Right ventricle myocardium superior (tissue), 1 donor: ENCODE data around the gene MXD3. TPM values are rescaled to one million over a fixed set of nuclear protein-coding genes. Genes with fewer than 3 reads are reported as not detected.
"Not testable (repeated sequence)": the region's sequence is repeated elsewhere in the genome, so short reads cannot be mapped to it uniquely, and the experiment has no call there.

Source experiments
- ATAC-seq: fragments of 200-7000 bp; cut with Tn5 transposase; one replicate; pipeline ENCODE4 v1.9.1; 2020; ENCODE audit warnings: mild to moderate bottlenecking; ENCODE audit not compliant: poor library complexity
- DNase-seq: peaks from one replicate; pipeline ENCODE4 v3.0.0-alpha.2; 2020
- intact Hi-C: fragments of 100-400 bp; cut with DNase I; formaldehyde crosslinking; loops from one replicate; pipeline ENCODE4 v1.11.2; 2022
- total RNA-seq: library from RNA; stranded (reverse); fragmentation: NEBNext Ultra II Directional; extraction: Animal tissue kit (Norgen Biotek cat#: 25700); gene quantifications from one replicate; pipeline ENCODE4 v1.2.1, GENCODE V29; 2021
- donor health status: DM: no; HTN: yes; CAD: no; lungs with severe emphysema.

MXD3 gene
- total RNA-seq, 1 donor from 2014 or later: 2.5 TPM

DNA sequence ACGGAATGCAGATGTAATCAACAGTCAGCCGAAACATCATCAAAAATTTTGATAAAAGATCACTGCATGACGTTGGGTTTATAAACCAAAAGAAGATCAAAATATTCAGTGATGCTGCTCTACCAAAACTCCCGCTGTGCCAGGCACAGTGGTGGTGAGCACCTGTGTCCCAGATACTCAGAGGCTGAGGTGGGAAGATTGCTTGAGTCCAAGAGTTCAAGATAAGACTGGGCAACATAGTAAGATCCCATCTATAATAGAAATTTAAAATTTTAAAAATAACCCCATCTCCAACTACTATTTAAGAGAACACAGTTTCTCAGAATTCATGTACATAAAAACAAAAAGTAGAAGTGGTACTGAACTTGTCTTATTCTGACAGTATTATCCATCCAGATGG lies 36.0 kb upstream of the MXD3 start:
- ATAC-seq: no peak
- intact Hi-C loops: no loop called here
- no peak for DNase-seq

DNA sequence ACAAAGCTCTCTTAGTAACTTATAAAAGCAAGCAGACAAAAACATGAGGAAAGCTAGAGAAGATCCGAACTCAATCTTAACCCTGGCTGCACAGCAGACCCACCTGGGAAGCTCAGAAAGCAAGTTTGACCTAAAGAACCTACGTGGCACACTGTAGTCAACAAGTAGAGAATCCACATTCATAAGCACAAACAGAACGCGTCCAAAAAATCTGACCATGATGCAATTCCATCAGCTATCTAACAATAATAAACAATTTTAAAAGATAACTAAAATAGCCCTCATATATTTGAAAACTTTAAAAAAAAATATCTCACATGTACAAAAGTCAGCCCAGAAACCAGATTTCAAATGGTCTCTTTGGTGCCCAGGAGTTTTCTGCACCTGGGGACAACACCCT lies 35.1 kb upstream of the MXD3 start:
- ATAC-seq (no peak), DNase-seq (no peak)
- intact Hi-C loops: no loop called here

DNA sequence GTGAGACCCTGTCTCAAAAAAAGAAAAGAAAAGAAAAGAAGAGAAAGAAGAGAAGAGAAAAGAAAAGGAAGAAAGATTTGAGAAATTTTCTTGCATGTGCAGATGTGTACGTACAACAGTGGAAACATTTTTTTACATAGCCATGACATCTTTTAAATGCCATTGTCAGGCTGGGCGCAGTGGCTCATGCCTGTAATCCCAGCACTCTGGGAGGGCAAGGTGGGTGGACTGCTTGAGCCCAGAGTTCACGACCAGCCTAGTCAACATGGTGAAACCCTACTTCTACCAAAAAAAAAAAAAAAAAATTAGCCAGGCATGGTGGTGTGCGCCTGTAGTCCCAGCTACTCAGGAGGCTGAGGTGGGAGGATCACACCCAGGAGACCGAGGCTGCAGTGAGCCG lies 33.2 kb upstream of the MXD3 start:
- DNase-seq (no peak), ATAC-seq (no peak)
- intact Hi-C loops: no loop called here

DNA sequence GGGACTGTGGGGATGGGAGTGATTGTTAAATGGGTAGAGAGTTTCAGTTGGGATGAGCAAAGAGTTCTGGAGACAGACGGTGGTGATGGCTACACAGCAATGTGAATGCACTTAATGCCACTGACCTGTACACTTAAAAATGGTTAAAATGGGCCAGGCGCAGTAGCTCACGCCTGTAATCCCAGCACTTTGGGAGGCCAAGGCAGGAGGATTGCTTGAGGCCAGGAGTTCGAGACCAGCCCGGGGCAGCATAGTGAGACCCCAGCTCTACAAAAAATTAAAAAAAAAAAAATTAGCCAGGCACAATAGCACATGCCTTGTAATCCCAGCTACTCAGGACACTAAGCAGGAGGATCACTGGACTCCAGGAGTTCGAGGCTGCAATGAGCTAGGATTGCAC lies 32.1 kb upstream of the MXD3 start:
- intact Hi-C loops: no loop called here
- no peak for ATAC-seq
- no peak for DNase-seq

DNA sequence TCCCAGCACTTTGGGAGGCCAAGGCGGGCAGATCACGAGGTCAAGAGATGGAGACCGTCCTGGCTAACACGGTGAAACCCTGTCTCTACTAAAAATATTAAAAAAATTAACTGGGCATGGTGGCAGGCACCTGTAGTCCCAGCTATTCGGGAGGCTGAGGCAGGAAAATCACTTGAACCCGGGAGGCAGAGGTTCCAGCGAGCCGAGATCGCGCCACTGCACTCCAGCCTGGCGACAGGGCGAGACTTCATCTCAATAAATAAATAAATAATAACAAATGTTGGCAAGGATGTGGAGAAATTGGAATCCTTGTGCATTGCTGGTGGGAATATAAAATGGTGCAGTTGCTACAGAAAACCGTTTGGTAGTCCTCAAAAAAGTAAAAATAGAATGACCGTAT lies 31.3 kb upstream of the MXD3 start:
- intact Hi-C loops: not testable (repeated sequence)

DNA sequence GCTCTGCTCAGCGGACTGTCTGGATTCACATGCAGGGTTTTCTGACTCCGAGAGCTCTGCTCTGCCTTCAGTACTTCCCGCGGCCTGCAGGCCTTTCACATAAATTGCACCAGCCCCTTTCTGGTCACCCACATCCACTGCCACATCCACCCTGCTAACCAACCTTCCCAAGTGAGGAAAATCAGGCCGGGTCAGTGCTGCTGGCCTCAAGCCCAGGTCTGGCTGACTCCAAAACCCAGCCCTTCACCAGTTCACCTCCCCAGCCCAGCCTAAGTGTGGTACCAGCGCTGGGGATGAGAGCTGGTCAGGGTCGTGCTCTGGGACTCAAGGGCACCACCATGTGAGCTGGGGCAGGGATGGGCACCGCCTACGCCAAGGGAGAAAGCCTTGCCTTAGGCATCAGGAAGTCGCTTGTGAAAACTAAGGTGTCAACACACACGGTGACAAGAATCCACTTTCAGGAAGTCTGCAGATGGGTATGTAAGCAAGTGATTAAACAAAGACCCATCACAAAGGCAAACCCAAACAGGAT lies 27.5 kb upstream of the MXD3 start:
- ATAC-seq: no peak

More for the DNA sequence above, 31.3 kb upstream of the MXD3 start:
- not testable (repeated sequence) for ATAC-seq, DNase-seq

DNA sequence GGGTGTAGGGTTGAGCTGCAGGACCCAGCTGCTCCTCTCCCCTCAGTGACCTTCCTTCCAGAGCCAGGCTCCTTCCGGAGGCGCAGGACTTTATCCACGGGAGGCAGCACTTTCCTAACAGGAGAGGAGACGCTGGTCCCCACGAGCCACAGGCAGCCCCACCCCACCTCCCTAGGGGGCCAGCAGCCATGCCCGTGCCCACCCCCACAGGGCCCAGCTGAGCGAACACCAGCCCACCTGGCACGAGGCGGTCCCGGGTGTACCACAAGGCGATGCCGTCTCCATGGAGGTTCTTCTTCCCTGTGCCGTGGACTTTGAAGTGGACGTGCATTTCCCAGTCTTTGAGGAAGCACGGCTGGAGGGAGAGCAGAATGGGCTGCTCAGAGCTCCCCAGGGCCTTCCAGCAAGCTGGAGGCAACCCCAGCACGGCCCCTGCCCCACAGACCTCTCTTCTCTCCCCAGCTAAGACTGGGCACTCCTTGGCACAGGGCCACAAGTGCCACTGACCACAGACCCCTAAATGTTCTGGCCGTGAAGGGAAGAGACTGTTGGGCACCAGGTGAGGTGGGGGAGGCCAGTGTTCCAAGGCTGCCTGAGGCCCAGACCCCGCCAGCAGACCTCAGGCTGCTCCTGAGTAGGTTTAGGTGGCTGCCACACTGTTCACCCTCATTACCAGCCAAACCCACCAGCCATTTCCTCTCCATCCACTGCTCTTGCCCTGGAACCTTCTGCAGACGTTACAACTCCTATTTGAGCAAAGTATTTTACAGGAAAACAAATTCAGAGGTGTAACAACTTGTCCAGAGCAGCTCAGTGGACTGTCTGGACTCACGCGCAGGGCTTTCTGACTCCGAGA lies 26.8 kb upstream of the MXD3 start:
- ATAC-seq: no peak
- no peak for DNase-seq
- intact Hi-C loops: no loop called here

More for the DNA sequence above, 27.5 kb upstream of the MXD3 start:
- no peak for DNase-seq
- intact Hi-C loops: no loop called here

DNA sequence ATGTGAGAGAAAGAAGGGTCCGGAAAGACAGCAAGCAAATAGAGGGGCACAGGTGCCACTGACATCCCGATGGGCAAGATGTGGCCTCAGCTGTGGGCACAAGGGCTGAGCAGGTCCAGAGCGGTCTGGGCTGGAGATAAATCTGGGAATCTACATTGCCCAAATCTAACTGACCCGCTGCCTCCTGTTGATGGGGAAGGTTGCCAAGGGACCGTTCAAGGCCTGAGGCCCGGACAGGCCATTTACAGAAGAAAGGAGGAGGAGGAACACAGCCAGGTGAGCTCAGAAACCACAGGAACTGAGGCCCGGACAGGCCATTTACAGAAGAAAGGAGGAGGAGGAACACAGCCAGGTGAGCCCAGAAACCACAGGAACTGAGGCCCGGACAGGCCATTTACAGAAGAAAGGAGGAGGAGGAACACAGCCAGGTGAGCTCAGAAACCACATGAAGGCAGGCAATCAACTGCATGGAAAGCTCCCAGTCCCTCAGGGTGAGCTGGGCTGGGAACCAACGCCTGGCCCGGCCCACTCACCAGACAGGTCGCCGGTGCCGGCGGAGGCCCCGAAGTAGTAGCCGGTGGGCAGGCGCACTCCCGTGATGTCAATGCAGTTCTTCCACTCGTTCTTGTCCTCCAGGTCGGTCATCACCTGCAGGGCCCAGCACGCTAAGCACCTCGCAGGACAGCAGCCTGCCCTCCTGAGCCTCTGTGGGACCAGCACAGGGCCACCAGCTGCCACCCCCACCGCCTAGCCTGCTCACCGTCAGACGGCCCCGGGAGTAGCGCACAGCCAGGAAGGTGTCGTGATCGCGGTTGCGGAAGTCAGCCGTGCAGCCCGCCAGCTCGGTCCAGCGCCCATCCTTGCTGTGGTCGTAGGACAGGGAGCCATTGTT lies 25.2 kb upstream of the MXD3 start:
- intact Hi-C loops: no loop called here
- DNase-seq (no peak), ATAC-seq (no peak)

DNA sequence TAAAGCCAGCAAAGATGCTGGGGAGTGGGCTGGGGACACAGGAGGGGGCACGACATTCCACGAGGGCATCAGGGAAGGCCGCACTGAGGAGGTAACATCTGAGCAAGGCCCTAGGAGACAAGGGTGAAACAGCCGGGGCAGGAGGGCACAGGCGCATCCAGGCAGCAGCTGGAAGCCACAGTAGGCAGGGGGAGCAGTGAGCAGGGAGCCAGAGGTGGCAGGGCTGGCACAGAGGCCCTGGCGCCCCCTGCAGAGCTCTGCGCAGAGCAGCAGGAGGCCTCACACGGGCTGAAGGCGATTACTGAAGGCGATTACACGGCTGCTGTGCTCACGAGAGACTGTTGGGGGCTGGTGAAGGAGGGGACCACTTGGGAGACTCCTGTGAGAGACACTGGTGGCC lies 24.4 kb upstream of the MXD3 start:
- intact Hi-C loops: no loop called here
- ATAC-seq (no peak), DNase-seq (no peak)

DNA sequence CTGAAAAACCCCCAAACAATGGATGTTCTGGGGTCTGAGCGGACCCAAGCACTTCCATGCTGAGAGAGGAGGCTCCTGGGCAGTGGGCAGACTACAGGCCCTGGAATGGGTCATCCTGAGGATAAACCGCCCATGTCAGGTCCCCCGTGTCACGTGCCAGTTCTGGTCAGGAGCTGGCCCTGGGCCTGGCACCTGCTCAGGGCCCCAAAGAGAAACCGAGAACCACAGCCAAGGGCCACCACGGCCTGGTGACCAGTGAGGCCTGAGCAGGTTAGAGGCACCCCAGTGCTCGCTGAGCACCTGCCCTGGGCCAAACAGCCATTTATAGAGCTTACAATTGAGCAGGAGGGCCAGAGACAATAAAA lies 24.0 kb upstream of the MXD3 start:
- DNase-seq: no peak
- intact Hi-C loops: no loop called here
- ATAC-seq: peak; percentile 74

DNA sequence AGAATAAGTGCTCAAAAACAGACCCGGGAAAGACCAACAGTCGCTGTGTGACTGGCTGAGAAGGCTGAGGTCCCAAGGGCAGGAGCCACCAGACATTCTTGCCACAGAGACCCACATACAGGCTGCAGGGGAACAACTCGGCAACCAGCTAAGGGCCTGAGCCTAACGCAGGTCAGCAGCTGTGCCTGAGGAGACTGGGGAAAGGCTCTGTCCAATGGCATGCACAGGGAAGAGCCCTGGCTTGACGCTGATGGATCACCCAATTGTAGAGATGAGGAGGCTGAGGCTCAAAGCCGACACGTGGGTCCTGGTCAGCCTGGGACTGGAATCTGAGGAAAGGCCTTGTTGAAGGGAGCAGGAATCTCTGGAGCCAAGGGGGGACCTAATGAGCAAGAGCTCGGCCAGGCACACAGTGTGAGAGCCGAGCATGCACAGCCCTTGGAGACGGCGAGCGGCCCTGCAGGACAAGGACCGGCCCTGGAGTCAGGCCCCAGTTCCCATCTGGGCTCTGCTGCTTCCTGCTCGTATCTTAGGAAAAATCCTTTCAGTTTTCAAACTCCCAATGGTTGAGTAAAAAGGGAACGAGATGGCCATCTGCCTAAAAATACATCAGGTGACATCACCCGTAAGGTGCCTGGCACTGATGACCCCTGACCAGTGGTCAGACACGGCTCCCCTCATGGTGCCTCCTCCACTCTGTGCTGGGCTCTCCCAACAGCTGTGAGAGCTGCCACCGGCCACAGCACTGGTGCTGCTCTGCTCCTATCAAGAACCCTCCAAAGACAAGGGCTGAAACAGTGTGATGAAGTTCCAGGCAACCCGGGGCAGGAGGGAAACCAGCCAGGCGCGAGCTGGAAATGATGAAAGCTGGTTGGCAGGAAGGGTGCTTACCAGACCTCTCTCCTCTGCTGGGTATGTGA lies 23.3 kb upstream of the MXD3 start:
- peak; percentile 68 for DNase-seq
- peak; percentile 89 for ATAC-seq
- intact Hi-C loops: no loop called here

DNA sequence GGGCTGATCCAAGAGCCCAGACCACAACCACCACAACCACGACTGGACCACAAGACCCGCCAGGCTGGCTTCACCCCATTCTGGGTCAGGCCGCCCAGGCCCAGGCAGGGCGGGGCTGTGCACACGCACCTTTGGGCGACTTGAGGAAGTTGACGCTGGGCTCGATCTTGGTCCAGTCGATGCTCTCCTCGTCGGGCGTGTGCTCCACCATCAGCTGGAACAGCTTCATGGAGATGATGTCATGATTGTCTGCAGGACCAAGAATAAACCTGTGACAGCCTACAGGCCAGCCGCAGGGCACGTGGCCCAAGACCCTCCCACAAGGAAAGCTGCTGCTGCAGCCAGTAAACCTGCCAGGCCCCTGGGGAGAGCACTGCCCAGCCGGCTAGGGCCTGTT lies 22.5 kb upstream of the MXD3 start:
- intact Hi-C loops: no loop called here
- DNase-seq (no peak), ATAC-seq (no peak)

DNA sequence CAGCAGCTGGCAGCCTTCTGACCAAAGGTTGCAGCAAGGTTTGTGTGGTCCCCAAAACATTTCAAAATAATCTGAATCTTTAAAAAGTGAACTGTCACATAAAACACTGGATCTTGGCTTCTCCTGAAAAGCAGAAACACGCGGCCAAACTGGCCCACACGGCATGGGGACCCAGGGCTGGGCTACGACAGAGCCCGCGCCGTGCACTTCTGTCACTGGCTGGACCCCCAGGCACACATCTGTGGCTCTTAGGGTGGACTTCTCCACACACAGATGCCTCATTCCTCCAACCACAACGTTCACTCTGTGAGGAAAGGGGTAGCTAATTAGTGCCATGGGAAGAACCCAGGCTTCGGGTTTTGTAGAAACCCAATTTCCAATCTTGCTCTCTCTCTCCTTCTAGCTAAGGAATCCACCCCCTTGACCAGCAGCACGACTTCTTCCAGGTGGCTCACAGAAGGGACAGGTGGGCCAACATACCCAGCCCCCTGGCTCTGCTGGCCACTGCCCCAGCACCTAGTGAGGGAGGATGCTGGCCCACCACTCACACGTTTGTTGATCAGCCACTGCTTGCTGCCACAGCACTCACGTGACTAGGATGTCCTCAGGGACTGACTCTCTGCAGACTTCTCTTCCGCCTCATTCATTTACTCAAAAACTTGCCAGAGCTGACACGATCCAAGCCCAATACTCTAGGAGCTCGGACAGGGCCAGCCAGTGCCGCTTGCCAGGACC lies 21.9 kb upstream of the MXD3 start:
- intact Hi-C loops: no loop called here
- DNase-seq (no peak), ATAC-seq (no peak)

DNA sequence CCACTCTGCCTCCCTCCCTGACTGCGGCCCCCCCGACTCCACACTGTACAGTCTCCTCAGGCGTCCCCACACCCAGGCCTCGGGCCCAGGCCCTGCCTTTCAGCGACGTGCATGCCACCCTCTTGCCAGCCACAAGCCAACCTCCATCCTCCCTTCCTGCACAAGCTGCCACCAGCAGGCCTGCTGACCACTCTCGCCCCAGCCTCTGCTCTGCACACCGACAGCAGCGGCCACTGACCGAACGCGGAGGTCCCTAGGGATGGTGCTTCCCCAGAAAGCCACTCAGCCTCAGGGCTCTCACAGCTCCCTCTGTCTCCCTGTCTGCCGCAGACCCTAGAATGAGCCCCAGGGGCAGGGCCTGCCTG lies 21.2 kb upstream of the MXD3 start:
- intact Hi-C loops: no loop called here
- DNase-seq (no peak), ATAC-seq (no peak)

DNA sequence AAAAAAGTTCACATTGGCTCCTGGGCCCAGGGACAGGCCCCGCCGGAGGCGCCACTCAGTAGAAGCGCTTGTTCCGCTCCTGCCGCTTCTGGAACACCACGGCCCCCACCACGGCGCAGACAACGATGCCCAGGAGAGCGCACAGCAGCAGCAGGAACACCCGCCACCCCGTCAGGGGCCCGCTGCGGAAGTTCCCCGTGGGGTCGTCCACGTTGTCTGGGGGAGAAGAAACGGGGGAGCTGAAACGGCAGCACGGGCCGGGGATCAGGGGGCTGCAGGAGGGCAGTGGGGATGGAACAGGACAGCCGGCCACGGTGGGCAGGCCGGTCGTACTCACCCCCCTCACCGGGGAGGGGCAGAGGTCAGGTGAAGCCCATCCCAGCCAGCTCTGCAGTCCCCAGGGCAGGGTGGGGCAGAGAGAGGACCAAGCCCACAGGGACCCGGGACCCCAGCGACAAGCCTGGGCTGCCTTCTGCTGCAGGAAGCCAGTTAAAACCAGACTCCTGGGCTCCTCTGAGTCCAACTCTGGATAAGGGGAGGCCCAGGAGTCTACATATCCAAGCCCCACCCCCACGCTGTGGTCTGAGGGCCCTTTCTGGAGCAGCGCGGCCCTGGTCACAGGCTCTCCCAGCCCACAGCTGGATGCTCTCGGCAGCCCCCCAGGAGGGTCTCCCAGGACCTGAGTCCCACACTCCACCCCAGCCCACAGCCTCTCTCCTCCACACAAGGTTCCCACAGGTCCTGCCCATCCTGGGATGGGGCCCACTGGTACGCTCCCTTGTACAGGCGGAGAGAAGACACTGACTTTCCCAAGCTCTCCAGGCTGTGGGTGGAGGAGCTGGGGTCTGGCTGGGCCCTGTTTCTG lies 20.6 kb upstream of the MXD3 start:
- intact Hi-C loops: no loop called here
- ATAC-seq: no peak
- DNase-seq: no peak

DNA sequence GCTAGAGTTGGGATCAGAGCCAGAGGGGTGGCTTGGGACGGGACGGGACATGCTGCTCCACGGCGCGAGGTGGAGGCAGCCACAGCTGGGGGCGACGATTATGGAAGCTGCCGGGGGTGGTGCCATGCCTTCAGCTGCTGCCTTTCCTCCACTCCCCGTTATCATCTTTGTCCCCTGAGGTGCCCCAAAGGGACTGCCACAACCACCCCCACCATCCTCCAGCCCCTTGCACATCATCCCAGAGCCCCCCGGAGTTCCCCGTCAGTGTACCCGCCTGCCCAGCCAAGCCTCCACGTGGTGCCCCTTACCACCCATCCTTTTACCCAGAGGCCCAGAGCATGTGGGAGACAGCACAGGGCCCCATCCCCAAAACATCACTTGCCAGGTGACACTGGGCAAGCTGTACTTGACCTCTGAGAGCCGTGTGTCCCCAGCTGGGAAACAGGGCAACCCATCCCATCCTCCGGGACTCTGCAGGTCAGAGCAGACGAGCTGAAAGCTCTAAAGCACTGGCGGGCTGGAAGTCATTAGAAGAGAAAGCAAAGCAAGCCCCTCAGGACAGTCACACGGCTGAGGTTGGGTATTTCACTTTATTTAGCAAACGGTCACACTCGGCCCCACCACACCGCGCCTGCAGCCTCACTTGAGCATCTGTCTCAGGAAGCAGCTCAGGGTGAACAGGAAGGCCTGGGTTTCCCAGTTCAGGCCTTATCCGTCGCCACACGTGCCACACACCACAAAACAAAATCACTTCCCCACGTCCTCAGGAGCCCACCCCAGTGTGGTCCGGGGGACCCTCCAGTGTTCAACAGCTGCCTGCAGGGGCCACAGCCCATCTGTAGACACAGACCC lies 19.5 kb upstream of the MXD3 start:
- intact Hi-C loops: no loop called here
- no peak for DNase-seq
- no peak for ATAC-seq
